Glomerular endothelial cell (primary cell): ENCODE measurements around the gene HMG20A. TPM values are rescaled to one million over a fixed set of nuclear protein-coding genes. Genes with fewer than 3 reads are reported as not detected.

Experiments used
- DNase-seq: peaks from one replicate; pipeline ENCODE4 v3.0.0-alpha.2; 2011; ENCODE audit warnings: low read depth, low spot score; ENCODE audit errors: extremely low read depth
- total RNA-seq: library from RNA; depleted of rRNA; stranded (reverse); fragments of >200 nt; gene quantifications from 2 replicates; pipeline ENCODE4 v1.2.3, GENCODE V29; 2015

The HMG20A gene
- total RNA-seq, 1 donor from 2014 or later, result 48.0 TPM

- DNase-seq, result no peak
Measured at GRCh38 chr15:77425104-77425503, 4.4 kb downstream of the HMG20A start.

- DNase-seq, result no peak
Measured at GRCh38 chr15:77426377-77426776, 5.7 kb downstream of the HMG20A start.

- no peak for DNase-seq
Measured at GRCh38 chr15:77426871-77427270, 6.2 kb downstream of the HMG20A start.

- DNase-seq, result no peak
Measured at GRCh38 chr15:77430213-77430612, 9.5 kb downstream of the HMG20A start.

GRCh38 chr15:77430652-77431051, 10.0 kb downstream of the HMG20A start:
- no peak for DNase-seq

GRCh38 chr15:77436822-77437221, 16.1 kb downstream of the HMG20A start:
- no peak for DNase-seq

- DNase-seq, result no peak
Measured at GRCh38 chr15:77437264-77437663, 16.6 kb downstream of the HMG20A start.

- no peak for DNase-seq
Measured at GRCh38 chr15:77440378-77440999, 19.8 kb downstream of the HMG20A start.

GRCh38 chr15:77446840-77447390, 26.2 kb downstream of the HMG20A start:
- no peak for DNase-seq

GRCh38 chr15:77454265-77454664, 33.6 kb downstream of the HMG20A start:
- no peak for DNase-seq

GRCh38 chr15:77454951-77455350, 34.3 kb downstream of the HMG20A start:
- DNase-seq, result no peak

GRCh38 chr15:77455696-77456321, 35.1 kb downstream of the HMG20A start:
- peak; percentile 83 for DNase-seq

GRCh38 chr15:77456746-77457145, 36.1 kb downstream of the HMG20A start:
- DNase-seq, result no peak

GRCh38 chr15:77457191-77457904, 36.7 kb downstream of the HMG20A start:
- DNase-seq, result peak; percentile 66

- no peak for DNase-seq
Measured at GRCh38 chr15:77457905-77458265, 37.2 kb downstream of the HMG20A start.

GRCh38 chr15:77459031-77459430, 38.3 kb downstream of the HMG20A start:
- DNase-seq, result no peak

GRCh38 chr15:77461486-77461885, 40.8 kb downstream of the HMG20A start:
- no peak for DNase-seq

GRCh38 chr15:77464129-77464865, 43.6 kb downstream of the HMG20A start:
- DNase-seq, result no peak

GRCh38 chr15:77466521-77466920, 45.8 kb downstream of the HMG20A start:
- no peak for DNase-seq

- DNase-seq, result no peak
Measured at GRCh38 chr15:77468896-77469295, 48.2 kb downstream of the HMG20A start.

GRCh38 chr15:77470235-77470634, 49.5 kb downstream of the HMG20A start:
- no peak for DNase-seq
